Left ventricle myocardium inferior (tissue), 1 donor: ENCODE results near the gene TMEM232. TPM values are rescaled to one million over a fixed set of nuclear protein-coding genes. Genes with fewer than 3 reads are reported as not detected.

Experiments
- DNase-seq: peaks from one replicate; pipeline ENCODE4 v3.0.0-alpha.2; 2020
- H3K27ac ChIP-seq: fragments of 200-600 bp; replicated peaks from 2 replicates; pipeline ENCODE4 v1.8.0; 2021
- H3K27me3 ChIP-seq: fragments of 200-600 bp; 2 replicates; pipeline ENCODE4 v1.8.0; 2021; ENCODE audit warnings: low read depth
- H3K36me3 ChIP-seq: fragments of 200-600 bp; 2 replicates; pipeline ENCODE4 v1.8.0; 2021
- H3K4me1 ChIP-seq: fragments of 200-600 bp; 2 replicates; pipeline ENCODE4 v1.8.0; 2021
- H3K4me3 ChIP-seq: fragments of 200-600 bp; 2 replicates; pipeline ENCODE4 v1.8.0; 2021; ENCODE audit warnings: mild to moderate bottlenecking, moderate library complexity
- H3K9me3 ChIP-seq: fragments of 200-600 bp; replicated peaks from 2 replicates; pipeline ENCODE4 v1.8.0; 2021
- CTCF ChIP-seq: fragments of 200-600 bp; IDR thresholded peaks from 2 replicates; pipeline ENCODE4 v1.8.0; 2021; ENCODE audit warnings: antibody characterized with exemption, mild to moderate bottlenecking, borderline replicate concordance
- intact Hi-C: fragments of 100-400 bp; cut with micrococcal nuclease; formaldehyde crosslinking; loops from one replicate; pipeline ENCODE4 v1.11.0; 2022
- total RNA-seq: library from RNA; stranded (reverse); fragmentation: NEBNext Ultra II Directional; extraction: Animal tissue kit (Norgen Biotek cat#: 25700); gene quantifications from one replicate; pipeline ENCODE4 v1.2.1, GENCODE V29; 2021
- donor health status: DM: no; HTN: yes; CAD: no; lungs with severe emphysema.

The TMEM232 gene
- total RNA-seq, 1 donor from 2014 or later: 3.6 TPM

DNA sequence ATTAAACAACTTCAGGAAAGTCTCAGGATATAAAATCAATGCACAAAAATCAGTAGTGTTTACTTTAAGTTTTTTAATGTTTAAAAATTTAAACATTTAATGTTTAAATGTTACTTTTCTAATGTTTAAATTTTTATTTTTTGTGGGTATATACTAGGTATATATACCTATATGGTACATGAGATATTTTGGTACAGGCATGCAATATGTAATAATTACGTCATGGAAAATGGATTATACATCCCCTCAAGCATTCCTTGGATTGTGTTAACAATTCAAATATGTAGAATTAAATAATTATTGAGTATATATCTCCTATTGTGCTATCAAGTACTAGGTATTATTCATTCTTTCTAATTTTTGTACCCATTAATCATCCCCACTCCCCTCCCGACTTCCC, 291.3 kb downstream of the TMEM232 start:
- Histone ChIP-seq H3K4me1 (peaks cover 5% of the 10 kb centered on the region), H3K36me3 (no peaks in the 10 kb centered on the region), H3K27me3 (no peaks in the 10 kb centered on the region), H3K9me3 (peaks cover 15% of the 10 kb centered on the region), H3K27ac (no peak overlapping the region), H3K4me3 (no peak overlapping the region)
- intact Hi-C loops: no loop called here
- DNase-seq: no peak
- no peak for TF ChIP-seq CTCF

GRCh38 chr5:110431603-110432002, 294.9 kb downstream of the TMEM232 start:
- intact Hi-C loops: no loop called here
- Histone ChIP-seq H3K36me3 (no peaks in the 10 kb centered on the region), H3K27ac (no peak overlapping the region), H3K4me3 (no peak overlapping the region), H3K27me3 (no peaks in the 10 kb centered on the region), H3K4me1 (no peaks in the 10 kb centered on the region), H3K9me3 (peaks cover 11% of the 10 kb centered on the region)
- TF ChIP-seq CTCF: no peak
- DNase-seq: no peak

DNA sequence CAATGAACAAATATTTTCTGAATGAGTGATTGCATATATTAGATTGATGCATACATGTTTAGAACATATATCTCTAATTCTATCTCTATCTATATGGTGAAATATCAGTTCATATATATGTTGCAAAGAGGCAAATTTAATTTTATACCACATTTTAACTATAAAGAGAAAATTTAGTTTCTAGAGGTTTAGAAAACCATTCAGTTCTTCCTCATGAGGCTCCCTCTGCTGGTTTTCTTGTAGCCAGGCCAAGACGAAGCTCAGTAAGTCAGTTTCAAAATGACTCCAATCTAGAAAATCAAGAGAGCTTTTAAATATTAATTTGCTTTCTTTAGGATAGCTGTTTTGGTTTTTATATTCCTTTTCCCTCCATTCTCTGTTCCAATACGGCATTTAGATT, 312.1 kb downstream of the TMEM232 start:
- Histone ChIP-seq H3K27ac (no peak overlapping the region), H3K9me3 (no peaks in the 10 kb centered on the region), H3K27me3 (no peaks in the 10 kb centered on the region), H3K4me1 (no peaks in the 10 kb centered on the region), H3K4me3 (no peak overlapping the region), H3K36me3 (no peaks in the 10 kb centered on the region)
- TF ChIP-seq CTCF: peak; percentile 51
- DNase-seq: no peak
- intact Hi-C loops: no loop called here

- Histone ChIP-seq H3K9me3 (no peaks in the 10 kb centered on the region), H3K27me3 (no peaks in the 10 kb centered on the region), H3K36me3 (no peaks in the 10 kb centered on the region), H3K4me1 (no peaks in the 10 kb centered on the region), H3K4me3 (no peak overlapping the region), H3K27ac (no peak overlapping the region)
- TF ChIP-seq CTCF: no peak
- intact Hi-C loops: no loop called here
- DNase-seq: no peak
These were observed 312.6 kb downstream of the TMEM232 start for GRCh38 chr5:110413856-110414255.

- no peak overlapping the region for H3K27ac ChIP-seq
- no peaks in the 10 kb centered on the region for H3K4me1 ChIP-seq
- no peak for DNase-seq
- H3K27me3 ChIP-seq: no peaks in the 10 kb centered on the region
- no peaks in the 10 kb centered on the region for H3K36me3 ChIP-seq
- no peak for TF ChIP-seq CTCF
- no peak overlapping the region for H3K4me3 ChIP-seq
- intact Hi-C loops: no loop called here
- no peaks in the 10 kb centered on the region for H3K9me3 ChIP-seq
These were observed 316.9 kb downstream of the TMEM232 start for GRCh38 chr5:110409571-110409970.

DNA sequence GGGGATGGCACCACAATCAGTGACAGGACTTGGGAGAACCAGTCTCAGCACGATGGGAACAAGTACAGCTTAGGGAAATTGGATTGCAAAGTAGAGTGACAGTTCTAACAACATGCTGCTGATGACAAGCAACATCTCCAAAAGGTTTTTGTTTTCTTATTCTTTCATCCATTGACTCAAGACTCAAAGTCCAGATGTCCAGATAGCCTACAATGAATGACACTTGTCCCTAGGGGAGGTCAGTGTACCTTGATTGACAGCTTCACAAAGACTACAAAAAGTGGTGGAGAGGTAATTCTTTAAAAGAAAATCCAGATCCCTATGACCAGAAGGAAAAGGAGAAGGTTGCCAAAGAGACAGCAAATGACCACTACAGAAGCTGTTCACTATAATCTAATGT, 323.9 kb downstream of the TMEM232 start:
- DNase-seq: no peak
- Histone ChIP-seq H3K36me3 (no peaks in the 10 kb centered on the region), H3K4me3 (no peak overlapping the region), H3K27ac (no peak overlapping the region), H3K4me1 (no peaks in the 10 kb centered on the region), H3K9me3 (no peaks in the 10 kb centered on the region), H3K27me3 (no peaks in the 10 kb centered on the region)
- intact Hi-C loops: no loop called here
- no peak for TF ChIP-seq CTCF
